Activated CD8-positive, alpha-beta memory T cell treated with anti-CD3 and anti-CD28 coated beads, Interleukin-2, amount 50 U/mL, for 4 hours (primary cell): ENCODE measurements around the gene DEK.
"Not testable (repeated sequence)": the region's sequence is repeated elsewhere in the genome, so short reads cannot be mapped to it uniquely, and the experiment has no call there.

ENCODE experiments used
- DNase-seq: peaks from one replicate; pipeline ENCODE4 v3.0.0-alpha.2; 2020

The DEK gene

GRCh38 chr6:18237167-18237566, 27.2 kb downstream of the DEK start:
- no peak for DNase-seq

DNA sequence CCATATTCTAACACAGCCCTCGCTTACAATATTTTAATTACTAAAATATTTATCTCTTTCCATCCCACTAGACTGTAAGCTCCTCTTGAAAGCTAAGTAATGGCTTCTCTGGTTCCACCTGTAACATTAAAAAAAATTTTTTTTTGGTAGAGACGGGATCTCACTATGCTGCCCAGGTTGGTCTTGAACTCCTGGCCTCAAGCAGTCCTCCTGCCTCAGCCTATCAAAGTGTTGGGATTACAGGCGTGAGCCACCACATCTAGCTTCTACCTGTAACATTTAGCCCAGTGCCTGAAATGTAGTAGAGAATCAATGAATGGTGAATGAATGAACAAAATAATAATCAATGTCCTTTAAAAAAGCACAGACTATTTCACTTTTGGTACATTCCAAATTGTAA, 28.8 kb downstream of the DEK start:
- no peak for DNase-seq

DNA sequence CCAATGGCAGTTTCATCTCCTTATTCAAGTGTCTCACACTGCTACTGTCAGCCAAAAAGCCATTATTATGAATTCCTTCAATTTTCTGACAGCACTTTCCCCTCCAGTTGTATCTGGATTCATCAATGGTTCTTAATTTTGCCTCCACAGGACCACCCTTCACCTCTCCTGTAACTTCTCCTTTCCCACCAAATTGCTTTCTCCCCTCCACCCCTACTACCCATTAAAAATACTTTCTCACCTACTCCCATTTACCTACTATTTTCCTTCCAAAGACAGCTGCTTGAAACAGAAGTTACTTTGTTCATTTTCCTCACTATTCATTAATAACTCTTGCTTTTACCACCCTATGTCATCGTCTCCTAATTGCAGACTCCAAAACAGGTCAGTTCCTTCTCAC, 29.8 kb downstream of the DEK start:
- DNase-seq, result no peak

DNA sequence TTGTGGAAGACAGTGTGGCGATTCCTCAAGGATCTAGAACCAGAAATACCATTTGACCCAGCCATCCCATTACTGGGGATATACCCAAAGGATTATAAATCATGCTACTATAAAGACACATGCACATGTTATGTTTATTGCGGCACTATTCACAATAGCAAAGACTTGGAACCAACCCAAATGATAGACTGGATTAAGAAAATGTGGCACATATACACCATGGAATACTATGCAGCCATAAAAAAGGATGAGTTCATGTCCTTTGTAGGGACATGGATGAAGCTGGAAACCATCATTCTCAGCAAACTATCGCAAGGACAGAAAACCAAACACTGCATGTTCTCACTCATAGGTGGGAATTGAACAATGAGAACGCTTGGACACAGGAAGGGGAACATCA, 30.6 kb downstream of the DEK start:
- not testable (repeated sequence) for DNase-seq

DNA sequence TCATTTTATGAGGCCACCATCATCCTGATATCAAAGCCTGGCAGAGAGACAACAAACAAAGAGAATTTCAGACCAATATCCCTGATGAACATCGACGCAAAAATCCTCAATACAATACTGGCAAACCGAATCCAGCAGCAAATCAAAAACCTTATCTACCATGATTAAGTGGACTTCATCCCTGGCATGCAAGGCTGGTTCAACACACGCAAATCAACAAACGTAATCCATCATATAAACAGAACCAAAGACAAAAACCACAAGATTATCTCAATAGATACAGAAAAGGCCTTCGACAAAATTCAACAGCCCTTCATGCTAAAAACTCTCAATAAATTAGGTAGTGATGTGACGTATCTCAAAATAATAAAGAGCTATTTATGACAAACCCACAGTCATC, 32.5 kb downstream of the DEK start:
- not testable (repeated sequence) for DNase-seq

DNA sequence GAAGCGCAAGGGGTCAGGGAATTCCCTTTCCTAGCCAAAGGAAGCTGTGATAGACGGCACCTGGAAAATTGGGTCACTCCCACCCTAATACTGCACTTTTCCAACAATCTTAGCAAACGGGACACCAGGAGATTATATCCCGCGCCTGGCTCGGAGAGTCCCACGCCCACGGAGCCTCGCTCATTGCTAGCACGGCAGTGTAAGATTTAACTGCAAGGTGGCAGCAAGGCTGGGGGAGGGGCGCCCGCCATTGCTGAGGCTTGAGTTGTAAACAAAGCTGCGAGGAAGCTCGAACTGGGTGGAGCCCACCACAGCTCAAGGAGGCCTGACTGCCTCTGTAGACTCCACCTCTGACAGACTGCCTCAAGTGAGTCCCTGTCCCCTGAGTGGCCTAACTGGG, 35.7 kb downstream of the DEK start:
- not testable (repeated sequence) for DNase-seq

DNA sequence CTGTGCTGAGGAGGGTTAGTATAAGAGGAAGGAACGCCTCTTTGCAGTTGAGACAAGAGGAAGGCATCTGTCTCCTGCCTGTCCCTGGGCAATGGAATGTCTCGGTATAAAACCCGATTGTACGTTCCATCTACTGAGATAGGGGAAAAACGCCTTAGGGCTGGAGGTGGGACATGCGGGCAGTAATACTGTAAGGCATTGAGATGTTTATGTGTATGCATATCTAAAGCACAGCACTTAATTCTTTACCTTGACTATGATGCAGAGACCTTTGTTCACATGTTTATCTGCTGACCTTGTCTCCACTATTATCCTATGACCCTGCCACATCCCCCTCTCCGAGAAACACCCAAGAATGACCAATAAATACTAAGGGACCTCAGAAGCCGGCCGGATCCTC, 37.2 kb downstream of the DEK start:
- DNase-seq, result not testable (repeated sequence)

DNA sequence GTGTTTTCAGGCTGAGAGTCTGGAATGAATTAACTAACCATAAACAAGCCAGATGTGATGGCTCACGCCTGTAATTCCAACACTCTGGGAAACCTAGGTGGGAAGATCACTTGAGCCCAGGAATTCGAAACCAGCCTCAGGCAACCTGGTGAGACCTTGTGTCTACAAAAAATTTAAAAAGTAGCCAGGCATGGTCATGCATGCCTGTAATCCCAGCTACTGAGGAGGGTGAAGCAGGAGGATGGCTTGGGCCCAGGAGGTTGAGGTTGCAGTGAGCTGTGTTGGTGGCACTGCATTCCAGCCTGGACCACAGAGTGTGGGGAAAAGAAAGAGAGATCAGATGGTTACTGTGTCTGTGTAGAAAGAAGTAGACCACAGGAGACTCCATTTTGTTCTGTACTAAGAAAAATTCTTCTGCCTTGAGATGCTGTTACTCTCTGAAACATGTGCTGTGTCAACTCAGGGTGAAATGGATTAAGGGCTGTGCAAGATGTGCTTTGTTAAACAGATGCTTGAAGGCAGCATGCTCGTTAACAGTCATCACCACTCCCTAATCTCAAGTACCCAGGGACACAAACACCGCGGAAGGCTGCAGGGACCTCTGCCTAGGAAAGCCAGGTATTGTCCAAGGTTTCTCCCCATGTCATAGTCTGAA, 37.8 kb downstream of the DEK start:
- not testable (repeated sequence) for DNase-seq

- DNase-seq, result no peak
Measured at GRCh38 chr6:18221288-18221615, 43.1 kb downstream of the DEK start.

DNA sequence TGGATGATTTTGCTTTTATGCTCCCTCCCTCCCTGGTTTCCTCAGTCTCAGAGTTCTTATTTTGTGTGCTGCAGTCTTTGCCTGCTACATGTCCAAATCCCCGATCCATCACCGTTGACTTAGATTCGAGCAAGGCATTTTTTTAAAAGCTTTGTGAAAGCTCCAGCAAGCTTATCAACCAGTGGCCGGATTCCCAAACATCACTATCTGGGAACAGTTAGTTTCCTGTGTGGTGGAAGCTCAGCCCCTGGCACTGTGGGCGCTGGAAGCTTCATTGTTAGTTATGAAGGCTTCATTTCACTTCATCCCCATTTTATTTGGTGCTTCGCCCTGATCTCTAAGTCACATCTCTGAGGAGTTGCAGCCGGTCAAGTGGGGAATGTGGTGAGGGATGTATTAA, 44.7 kb downstream of the DEK start:
- DNase-seq, result no peak

GRCh38 chr6:18218233-18218632, 46.1 kb downstream of the DEK start:
- no peak for DNase-seq

- DNase-seq, result no peak
Measured at GRCh38 chr6:18216411-18216810, 47.9 kb downstream of the DEK start.

DNA sequence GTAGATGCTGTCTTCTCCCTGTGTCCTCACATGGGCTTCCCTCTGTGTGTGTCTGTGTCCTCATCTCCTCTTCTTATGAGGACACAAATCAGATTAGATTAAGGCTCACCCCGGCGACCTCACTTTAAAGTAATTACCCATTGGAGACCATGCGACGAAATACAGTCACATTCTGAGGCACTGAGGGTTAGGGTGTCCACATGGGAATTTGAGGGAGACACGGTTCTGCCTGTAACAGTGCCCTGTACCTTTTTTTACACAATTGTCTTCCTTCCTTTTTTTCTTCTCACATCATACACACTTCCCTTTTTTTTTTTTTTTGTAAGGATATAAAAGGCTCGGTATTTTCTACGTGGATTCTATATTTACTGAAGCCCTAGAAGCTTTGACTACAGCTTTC, 48.9 kb downstream of the DEK start:
- no peak for DNase-seq

GRCh38 chr6:18214003-18214402, 50.3 kb downstream of the DEK start:
- DNase-seq, result no peak

- no peak for DNase-seq
Measured at GRCh38 chr6:18213439-18213838, 50.9 kb downstream of the DEK start.

GRCh38 chr6:18212231-18212630, 52.1 kb downstream of the DEK start:
- no peak for DNase-seq

DNA sequence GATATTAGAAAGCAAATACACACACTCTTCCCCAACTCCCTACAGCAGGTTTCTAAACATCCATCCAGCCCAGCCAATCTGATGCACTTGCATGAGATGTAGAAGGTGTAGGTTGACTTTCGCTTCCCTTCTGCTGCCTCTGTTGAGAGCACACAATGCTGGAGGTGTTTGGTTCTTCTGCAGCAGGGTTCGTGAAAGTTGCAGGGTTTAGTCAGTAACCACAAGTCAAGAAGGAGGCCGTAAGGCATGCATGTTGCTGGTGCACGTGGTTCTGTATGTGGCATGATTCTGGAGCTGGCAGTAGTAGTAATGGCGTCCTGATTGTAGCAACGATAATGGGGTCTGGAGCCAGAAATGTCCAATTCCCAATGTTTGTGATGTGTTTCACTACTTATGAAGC, 53.0 kb downstream of the DEK start:
- DNase-seq, result no peak

DNA sequence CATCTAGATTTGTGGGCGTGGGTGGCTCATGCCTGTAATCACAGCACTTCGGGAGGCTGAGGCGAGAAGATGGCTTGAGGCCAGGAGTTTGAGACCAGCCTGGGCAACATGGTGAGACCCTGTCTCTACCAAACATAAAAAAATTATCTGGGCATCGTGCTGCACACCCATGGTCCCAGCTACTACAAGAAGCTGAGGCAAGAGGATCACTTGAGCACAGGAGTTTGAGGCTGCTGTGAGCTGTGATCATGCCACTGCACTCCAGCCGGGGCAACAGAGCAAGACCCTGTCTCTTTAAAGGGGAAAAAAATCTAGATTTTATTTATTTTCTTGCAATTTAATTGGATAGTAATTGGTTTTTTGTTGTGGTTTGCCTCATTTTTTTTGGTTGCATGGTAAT, 53.6 kb downstream of the DEK start:
- DNase-seq, result no peak

GRCh38 chr6:18209539-18210197, 54.7 kb downstream of the DEK start:
- no peak for DNase-seq

- not testable (repeated sequence) for DNase-seq
Measured at GRCh38 chr6:18208778-18209177, 55.6 kb downstream of the DEK start.

- DNase-seq, result no peak
Measured at GRCh38 chr6:18207949-18208348, 56.4 kb downstream of the DEK start.

- no peak for DNase-seq
Measured at GRCh38 chr6:18207438-18207837, 56.9 kb downstream of the DEK start.

DNA sequence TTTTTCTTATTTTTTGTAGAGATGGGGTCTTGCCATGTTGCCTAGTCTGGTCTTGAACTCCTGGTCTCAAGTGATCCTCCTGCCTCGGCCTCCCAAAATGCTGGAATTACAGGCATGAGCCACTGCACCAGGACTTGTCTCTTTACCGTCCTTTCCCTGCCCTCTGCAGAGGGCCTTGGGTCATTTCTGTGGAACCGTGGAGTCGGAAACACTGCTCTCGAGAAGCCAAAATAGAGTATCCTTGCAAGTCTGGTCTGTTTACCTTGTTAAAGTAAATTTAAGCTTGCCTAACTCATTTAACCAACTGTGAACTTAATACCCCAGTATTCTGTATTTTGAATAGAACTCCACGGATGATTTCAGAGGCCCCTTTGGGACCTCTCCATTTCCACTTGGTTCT, 57.7 kb downstream of the DEK start:
- DNase-seq, result no peak

DNA sequence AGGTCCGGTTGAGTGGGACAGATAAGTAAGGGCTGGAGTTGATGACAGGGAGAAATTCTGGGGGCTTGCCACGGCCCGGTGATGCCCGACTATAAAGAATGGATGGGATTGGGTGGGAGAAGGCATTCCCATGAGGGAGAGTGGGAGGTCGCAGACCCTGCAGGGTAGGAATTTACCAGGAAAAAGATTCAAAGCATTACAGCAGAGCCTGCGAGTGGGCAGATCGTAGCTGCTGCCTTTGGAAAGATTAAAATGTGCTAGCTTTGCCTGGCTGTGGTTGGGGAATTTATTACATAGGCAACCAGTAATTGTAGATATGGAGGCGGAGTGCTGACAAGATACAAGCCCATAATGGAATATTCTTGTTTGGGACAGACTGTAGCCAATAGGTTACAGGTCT, 59.6 kb downstream of the DEK start:
- no peak for DNase-seq

GRCh38 chr6:18203786-18204185, 60.5 kb downstream of the DEK start:
- DNase-seq, result no peak
